HG03354 (cell line): ENCODE measurements around the gene MINDY4.
A peak's percentile ranks its signal among the peaks of the same experiment; 100 is the strongest.

Source experiments
- ATAC-seq: cut with Tn5 transposase; IDR thresholded peaks from one replicate; pipeline ENCODE4 v1.9.1; 2021; ENCODE audit warnings: mild to moderate bottlenecking; ENCODE audit not compliant: unreplicated experiment, poor library complexity, severe bottlenecking

MINDY4 gene

DNA sequence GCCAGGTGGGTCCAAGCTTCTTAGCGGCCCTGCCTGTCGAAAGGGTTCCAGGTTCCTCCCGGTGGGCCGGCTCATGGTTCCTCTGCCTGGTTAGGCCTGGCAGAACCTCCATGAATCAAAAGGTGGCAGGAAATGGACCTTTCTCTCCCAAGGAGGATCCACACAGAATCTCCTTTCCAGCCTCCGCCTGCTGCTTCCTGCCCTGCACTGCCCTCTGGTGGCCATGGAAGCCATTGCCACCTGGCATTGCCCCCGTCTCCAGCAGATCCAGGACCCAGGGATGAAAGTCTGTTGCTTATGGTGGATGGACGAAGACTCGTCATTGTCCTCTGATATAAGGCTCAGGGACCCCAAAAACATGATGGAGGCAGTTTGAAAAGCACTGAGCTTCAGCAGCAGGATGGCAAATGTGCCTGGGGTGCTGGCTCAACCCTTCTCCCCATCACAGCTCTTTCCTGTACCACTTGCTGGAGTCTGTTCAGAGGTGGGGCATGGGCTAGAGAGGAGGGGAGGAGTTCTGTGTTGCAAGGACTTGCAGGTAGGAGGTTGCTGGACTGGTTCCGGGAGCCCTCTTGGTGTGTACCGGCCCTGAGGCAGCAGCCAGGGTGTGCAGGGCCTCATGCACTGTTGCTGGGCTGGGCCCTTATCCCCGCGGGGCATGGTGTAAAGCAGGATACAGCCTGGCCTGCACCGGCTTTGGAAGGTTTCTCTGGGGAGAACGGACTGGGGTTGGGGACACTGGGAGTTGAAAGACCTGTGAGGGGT is 30.6 kb upstream of the MINDY4 start:
- peak; percentile 70 for ATAC-seq

DNA sequence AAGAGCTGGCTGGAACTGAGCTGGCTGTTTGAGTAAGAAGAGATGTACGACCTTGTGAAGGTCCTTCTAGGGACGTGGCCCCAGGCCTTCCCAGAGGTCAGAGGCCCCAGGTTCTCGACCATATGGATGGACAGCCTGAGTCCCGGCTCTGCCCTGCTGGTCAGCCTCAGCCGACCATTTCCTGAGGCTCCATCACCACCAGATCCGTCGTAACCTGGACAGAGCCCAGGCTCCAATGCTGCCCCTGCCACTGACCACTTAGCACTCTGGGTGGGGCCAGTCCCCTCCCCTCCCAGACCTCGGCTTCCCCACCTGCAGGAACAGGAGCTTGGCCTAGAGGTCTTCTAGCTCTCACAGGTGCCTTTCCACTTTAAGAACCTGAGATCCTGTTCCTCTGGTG is 29.9 kb upstream of the MINDY4 start:
- no peak for ATAC-seq

DNA sequence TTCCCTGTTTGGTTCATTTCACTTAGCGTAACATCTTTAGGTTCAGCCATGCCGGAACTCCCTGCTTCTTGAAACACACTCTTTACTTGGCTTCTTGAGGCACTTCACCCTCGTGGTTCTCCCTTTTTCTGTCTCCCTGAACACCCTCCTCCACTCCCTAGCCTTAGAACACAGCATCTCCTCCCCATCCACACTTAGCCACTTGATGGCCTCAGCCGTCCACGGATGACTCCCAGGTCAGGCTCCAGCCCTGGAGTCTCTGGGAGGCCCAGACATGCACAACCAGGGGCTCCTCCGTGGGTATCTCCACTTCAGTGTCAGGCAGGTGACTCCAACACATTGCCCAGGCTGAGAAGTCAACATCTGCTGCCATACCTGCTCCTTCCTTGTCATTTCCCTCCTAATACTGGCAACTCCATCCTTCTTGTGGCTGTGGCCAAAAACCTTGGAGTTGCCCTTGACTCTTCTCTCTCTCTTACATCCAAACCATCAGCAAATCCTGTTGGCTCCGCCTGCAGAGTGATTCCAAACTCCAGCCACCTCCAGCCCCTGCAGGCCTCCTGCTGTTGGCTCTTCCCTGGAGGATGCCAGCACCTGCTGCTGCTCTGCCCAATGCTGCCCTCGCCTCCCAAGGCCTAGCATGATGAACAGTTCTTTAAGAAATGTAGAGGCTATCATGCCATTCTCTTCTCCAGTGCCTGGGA is 27.7 kb upstream of the MINDY4 start:
- ATAC-seq: no peak

DNA sequence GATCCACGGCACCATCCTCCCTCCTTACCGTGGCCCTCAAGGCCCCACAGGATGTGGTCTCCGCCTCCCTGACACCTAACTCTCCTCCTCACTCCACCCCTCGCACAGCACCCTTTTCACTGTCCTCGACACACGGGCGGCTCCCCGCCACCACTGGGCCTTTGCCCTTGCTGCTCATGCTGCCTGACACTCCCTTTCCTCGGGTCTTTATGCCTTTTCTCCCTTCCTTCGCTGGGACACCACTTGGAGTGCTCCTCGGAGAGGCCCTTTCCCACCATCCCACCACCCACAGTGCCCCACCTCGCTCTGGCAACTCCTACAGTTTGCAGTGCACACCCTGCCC is 27.2 kb upstream of the MINDY4 start:
- ATAC-seq: no peak

DNA sequence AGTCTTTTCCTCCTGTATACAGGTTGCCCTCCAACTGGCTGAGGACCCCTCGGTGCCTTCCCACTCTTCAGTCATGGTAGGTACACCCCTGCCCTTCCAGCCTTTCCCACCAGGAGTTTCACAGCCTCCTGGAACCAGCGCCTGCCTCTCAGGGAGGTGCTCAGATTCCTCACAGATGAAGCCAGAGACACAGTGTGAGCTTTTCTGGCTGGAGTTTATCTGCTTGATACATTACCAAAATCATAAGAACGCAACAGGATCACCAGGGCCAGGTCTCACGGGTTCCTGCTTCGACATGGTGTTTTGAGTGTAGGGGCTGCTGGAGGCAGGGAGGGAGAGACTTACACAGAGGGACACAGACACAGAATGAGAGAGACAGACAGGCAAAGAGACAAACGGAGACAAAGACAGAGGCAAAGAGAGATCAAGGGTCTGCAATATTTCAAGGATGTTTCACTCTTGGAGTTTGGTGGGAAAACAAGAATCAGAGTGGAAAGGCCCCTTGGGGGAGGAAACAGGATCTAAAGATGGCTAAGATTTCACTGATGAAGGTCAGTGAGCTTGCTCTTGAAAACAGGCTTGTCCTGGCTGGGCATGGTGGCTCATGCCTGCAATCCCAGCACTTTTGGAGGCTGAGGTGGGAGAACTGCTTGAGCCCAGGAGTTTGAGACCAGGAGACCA is 25.8 kb upstream of the MINDY4 start:
- ATAC-seq: no peak

DNA sequence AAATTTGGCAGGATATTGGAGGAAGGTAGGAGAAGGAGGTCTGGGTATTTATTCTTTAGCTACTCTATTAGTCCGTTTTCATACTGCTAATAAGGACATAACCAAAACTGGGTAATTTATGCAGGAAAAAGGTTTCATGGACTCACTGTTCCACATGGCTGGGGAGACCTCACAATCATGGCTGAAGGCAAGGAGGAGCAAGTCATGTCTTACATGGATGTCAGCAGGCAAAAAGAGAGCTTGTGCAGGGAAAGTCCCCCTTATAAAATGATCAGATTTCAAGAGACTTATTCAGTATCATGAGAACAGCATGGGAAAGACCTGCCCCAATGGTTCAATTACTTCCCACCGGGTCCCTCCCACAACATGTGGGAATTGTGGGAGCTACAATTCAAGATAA is 21.2 kb upstream of the MINDY4 start:
- no peak for ATAC-seq

DNA sequence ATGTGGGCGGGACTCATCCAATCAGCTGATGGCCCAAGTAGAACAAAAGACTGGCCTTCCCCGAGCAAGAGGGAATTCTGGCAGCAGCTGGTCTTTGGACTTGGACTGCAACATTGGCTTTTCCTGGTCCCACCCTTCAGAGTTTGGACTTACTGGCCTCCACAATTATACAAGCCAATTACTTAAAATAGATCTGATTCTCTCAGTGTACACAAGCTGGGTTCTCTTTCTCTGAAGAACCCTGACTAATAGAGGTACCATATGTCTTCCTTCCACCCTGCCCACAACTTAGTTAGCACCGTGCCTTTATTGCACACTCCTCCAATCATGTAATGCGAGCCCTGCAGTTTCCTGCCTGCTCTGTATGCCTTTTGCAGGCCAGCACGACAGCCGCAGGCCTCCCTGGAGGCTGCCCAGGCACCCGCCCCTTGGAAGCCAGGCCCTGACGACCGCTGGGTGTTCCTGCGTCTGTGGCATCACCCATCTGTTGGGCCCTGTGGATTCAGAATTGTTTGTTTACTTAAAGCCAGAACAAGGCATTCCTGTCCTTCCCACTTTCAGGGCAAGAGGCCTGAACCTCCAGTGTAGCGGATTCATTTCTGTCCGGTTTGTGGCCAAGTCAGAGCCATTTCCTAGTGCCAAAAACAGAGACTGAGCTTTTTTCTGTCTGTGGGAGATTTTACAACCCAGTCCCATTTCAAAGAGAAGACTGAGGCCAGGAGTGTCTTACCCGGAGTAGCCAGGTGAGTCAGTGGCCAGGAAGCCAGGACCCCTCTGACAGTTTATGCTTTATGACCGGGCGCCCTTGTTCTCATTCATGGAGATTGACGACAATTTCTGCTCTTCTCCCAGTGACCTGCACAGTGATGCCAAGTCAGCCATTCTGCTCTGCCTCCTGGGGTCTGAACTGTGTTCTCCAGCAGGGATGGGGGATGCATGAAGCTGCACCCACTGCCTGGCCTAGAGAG is 20.2 kb upstream of the MINDY4 start:
- no peak for ATAC-seq

DNA sequence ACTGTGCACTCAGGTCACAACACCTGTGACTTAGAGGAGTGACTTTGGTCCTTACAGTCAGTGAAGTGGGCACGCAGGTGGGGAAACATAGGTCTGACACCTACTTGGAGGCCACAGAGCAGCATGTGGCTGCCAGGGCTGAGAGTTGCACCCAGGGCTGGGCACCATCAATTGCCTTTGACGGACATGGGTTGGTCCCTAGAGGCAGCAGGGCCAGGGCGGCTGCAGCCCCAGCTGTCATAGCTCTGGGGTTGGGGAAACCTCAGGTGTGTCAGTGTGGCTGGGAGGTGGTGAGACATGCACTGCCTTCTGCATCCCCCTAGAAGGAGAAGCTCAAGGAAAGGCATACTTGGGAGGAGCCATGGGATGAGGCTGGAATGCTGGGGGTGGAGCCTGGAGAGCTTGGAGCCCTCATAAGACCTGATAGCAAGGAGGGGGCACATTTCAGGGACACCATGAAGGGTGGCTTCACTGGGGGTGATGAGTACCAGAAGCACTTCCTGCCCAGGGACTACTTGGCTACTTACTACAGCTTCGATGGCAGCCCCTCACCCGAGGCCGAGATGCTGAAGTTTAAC is 19.4 kb upstream of the MINDY4 start, which contains the start of gene INMT:
TSS of gene INMT (plus strand) at position 440 of the 578 bp plus-strand sequence. CDS start at position 456, 16 bp downstream.
- ATAC-seq: no peak

DNA sequence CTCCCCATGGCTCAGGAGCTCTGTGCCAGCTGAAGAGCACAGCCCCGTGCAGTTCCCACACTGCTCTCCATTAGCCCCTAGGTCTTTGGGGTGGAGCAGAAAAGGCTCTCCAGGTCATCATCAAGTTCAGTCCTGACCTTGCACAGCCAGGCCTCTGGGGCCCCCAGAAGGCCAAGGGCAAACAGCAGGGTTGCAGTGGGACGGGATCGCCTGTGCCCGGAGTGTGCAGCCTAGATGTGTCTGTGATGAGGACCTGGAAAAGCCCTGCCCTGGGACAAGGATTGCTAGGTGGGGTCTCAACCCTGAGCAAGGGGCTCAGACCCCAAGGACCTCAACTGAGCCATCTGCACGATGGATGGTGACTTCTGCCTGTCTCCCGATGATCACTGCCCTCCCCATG is 18.7 kb upstream of the MINDY4 start:
- ATAC-seq: no peak

DNA sequence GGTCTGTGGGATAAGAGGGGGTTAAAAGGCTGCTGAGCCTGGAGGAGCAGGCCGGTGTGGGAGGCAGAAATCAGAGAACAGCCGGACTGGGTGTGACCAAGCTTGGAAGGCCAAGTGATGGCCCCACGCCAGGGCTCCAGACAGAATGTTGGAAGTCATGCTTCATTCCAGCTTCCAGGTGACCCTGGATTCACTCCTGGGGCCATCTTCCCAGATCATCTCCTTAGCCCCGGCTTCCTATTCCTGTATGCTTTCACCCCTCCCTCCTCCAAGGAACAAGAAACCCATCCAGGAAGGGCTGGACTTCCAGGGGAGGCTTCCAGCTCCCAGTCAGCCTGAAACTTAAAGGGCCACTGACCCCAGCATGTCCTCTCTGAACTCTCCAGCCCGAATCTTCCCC is 18.2 kb upstream of the MINDY4 start:
- ATAC-seq: no peak

DNA sequence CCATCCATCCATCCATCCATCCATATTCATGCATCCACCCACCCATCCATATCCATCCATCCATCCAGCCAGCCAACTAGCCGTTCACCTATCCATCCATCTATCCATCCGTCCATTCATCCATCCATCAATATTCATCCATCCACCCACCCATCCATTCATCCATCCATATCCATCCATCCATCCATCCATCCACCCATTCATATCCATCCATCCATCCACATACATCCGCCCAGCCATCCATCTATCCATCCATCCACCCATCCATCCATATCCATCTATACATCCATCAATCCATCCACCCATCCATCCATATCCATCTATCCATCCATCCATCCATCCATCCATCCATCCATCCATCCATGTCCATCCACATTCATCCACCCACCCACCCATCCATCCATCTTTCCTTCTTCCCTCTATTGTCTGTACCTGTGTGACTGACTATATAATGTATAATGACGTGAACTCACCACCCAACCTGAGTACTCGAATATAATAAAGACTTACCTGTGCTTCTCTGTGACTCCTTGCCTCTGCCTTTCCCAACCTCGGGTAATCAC is 16.8 kb upstream of the MINDY4 start:
- no peak for ATAC-seq

DNA sequence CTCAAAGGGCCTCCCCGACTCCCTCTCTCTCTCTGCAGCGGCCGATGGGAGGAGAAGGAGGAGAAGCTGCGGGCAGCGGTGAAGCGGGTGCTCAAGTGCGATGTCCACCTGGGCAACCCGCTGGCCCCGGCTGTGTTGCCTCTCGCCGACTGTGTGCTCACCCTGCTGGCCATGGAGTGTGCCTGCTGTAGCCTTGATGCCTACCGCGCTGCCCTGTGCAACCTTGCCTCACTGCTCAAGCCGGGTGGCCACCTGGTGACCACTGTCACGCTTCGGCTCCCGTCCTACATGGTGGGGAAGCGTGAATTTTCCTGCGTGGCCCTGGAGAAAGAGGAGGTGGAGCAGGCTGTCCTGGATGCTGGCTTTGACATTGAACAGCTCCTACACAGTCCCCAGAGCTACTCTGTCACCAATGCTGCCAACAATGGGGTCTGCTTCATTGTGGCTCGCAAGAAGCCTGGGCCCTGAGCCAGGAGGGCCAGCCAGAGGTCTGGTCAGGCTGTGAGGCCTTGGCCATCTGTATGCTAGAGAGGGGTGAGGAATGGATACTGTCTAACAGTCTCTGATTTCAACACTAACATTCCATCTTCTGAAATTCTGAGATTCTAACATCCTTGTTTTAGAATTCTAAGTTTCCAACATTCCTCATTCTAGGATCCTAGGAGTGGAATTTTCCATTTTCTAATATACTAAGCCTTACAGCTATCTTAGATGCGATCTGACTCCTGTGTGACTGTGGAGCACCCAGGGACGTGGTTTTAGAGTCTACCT is 15.6 kb upstream of the MINDY4 start:
- ATAC-seq: no peak

DNA sequence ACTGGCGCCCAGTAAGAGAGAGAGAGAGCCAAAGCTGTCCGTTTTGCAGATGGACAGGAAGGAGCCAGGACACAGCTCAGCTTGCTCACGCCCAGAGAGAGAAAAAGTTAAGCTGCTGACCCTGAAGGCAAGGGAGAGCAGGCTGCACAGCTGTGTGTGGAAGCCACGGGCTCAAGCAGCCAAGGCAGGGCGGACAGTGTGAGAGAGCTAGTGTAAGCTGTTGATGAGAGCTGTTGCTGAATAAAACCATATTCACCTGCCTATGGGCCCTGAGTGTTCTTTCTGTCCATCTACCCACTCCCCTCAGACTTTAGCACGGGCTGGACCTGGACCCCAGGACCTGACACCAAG is 13.9 kb upstream of the MINDY4 start:
- ATAC-seq: no peak

DNA sequence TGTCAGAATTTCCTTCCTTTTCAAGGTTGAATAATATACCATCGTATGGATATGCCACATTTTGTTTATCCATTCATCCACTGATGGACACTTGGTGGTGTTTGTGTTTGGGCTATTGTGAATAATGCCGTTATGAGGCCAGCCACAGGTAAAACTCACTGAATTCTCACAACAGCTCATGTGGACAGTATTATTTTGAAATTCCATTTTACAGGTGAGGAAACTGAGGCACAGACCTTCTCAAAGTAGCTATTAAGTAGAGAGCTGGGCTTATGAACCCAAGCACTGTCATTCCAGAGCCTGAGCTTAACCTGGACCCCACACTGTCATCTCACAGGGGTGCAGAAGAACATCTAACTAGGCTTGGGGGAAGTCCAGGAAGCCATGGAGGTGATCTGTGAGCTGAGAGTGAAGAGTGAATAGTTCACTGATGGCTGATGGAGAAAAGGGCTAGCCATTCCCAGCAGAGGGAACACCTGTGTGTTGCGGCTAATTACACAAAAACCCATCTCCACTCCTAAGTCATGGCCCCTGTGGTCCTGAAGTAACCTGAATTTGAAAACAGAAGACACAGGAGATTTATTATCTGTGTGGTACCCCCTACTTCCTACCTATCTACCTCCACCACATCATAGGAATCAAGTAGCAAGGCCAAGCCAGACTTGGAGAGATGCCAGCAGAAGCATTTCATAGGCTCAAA is 10.6 kb upstream of the MINDY4 start:
- no peak for ATAC-seq

DNA sequence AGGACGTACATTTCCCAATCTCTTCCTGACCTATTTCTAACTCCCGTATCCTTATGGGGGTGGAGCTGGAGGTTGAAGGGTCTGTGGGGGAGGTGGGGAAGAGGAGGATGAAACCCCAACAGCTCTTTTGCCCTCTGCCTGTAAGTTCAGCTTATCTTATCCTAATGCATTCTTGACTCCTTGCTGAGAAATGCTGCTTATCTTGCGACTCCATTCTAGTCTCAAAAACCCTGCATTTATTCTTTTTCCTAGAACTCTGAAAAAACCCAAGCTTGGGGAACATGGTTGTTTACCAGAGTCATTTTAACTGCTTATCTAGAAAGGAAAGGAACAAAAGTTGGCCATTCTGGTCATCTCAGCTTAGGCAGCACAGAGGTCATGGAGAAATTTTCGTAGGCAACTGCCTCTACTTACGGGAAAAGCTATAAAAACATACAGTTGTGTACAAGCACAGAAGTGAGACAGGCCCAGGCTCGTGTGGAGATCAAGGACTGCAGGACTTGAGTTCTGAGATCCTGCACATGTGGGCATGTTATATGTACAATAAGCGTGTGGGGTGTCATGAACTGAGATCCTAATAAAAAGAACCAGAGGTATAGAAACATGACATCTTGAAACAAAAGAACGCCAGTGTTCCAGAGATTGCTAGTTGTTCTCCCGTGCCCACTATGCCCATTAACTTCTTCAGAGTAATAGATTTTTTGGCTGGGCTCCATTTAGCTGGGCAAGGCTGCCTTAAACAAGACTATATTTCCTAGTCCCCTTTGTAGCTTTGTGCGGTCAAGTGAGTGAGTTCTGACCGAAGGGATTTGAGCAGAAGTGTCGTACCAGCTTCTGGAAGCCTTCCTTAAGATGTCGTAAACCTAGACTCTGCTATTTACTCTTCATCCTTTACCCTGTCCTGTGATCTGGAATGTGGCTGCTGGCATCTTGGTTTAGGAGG is 9.7 kb upstream of the MINDY4 start:
- no peak for ATAC-seq

DNA sequence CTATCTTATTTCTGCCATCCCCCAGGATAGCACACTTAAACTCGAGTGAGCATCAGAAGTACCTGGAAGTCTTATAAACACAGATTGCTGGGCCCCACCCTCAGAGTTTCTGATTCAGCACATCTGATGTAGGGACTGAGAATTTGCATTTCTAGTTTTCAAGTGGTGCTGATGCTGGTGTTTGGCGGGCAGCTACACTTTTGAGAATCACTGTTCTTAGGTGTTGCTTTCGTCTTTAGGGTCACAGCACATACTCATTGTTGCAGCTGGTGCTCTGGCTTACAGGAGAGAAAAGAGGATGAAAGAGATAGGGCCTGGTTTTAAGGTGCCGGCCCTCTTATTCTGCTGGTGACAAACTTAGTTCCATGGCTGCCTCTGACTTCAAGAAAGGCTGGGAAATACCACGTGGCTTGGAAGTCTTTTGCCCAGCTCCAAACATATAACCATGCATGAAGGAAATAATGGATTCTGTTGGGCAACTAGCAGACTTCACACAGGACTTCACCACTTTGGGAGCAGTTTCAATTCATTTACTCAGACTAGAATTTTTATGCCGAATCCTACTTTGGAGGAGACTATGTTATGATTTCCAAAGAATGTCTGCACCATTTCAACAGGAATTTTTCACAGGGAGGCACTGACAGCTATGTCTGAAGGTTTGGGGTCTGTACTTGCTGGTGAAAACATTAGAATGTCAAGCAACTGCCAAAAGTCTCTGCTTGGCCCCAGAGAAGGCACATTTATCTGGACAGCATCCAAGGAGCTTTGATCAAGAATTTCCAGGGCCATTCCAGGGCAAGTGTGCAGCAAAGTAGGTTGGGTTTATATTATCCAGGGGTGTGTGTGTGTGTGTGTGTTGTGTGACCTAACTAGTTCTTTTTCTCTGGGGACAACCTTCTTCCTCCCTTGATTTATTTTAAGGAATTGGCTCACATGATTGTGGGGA is 6.9 kb upstream of the MINDY4 start:
- peak; percentile 79 for ATAC-seq
